Ramos (cell line): ENCODE data around the gene FBRS.
"Not testable (repeated sequence)": the region's sequence is repeated elsewhere in the genome, so short reads cannot be mapped to it uniquely, and the experiment has no call there.

Source experiments
- in situ Hi-C: fragments of 300-500 bp; cut with MboI; formaldehyde crosslinking; loops from one replicate; pipeline ENCODE4 v1.14.3; 2022; ENCODE audit warnings: low sequenced_read_pairs; ENCODE audit not compliant: unreplicated experiment

FBRS gene

DNA sequence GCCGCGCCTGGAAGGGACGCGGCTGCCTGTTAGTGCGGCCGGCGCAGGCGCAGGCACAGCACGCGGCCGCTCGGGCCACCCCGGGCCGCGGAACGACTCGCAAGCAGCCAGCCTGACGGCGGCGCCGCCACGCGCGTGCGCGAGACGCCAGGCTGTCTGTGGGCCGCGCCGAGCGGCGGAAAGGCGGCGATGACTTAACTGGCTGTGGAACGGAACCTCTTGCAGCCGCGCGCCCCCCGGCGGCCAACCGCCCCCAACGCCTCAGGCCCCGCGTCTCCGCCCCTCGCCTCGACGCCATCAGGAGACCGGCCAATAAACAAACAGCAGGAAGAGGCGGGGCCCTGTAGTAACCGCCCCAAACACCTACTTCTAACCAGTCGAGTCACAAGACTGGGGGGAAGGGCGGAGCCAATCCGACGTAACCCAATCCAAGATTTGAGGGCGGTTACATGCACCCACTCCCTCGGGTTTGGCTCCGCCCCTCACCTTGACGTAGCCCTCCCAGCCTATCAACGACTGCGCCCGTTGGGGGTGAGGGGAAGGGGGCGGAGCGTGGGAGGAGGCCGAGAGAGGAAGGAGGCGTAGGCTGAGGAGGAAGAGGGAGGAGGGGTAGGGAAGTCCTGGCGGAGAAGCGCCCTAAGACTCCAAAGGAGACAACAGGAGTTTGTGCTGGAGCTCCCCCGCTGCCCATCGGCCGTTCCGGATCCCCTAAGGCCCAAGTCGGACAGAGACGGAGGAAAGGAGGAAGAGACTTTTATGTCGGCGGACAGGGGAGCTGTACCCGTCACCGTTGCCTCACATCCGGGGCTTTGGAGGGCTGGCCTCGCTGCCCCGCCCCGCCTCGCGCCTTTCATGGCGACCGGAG, at the start of gene FBRS:
Gene FBRS (plus strand): TSS at position 566 of the 865 bp plus-strand sequence. CDS start 1,088 bp downstream, outside the sequence.
- in situ Hi-C loops, result loop anchor here (10.0 kb wide), 1 partner anchor 267 kb away; the partner anchor contains the start of gene FBXL19

DNA sequence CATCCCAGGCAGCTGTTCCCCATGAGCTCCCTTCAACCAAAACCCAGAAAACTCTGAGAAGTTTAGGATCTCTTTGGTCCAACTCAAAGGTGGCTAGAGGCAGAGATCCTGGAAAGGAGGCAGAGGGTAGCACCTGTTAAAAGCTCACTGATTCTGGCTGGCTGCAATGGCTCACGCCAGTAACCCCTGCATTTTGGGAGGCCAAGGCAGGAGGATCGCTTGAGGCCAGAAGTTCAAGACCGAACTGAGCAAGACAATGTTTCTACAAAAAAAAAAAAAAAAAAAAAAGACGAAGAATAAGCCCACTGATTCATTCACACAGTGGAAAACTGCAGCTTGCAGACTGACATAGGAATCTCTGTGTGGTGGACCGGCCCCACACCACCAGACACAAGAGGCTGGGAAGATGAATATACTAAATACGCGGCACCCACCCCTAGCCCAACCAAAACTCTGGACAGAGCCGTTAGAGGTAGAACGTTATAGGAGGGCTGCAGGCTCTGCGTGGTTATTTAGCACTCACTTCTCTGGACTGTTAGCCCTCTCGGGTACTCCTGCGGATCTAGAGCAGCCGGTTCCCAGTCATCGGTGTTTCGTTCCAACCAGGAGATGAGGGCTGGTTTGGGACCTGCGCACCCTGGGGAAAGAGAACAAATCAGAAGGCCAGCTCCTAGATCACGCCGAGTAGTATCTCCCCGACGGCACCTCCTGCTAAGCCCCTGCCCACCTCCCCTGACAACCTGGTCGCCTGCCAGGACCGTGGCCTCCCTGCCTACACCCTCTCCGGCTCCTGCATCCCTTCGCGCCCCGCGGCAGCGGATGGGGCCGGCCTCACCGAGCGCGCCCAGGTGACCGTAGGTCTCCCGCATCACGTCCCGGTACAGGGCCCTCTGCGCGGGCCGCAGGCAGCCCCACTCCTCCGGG, 49.0 kb upstream of the FBRS start:
- in situ Hi-C loops, result loop anchor here (5.0 kb wide), 1 partner anchor 187 kb away; no protein-coding TSS in a partner anchor

DNA sequence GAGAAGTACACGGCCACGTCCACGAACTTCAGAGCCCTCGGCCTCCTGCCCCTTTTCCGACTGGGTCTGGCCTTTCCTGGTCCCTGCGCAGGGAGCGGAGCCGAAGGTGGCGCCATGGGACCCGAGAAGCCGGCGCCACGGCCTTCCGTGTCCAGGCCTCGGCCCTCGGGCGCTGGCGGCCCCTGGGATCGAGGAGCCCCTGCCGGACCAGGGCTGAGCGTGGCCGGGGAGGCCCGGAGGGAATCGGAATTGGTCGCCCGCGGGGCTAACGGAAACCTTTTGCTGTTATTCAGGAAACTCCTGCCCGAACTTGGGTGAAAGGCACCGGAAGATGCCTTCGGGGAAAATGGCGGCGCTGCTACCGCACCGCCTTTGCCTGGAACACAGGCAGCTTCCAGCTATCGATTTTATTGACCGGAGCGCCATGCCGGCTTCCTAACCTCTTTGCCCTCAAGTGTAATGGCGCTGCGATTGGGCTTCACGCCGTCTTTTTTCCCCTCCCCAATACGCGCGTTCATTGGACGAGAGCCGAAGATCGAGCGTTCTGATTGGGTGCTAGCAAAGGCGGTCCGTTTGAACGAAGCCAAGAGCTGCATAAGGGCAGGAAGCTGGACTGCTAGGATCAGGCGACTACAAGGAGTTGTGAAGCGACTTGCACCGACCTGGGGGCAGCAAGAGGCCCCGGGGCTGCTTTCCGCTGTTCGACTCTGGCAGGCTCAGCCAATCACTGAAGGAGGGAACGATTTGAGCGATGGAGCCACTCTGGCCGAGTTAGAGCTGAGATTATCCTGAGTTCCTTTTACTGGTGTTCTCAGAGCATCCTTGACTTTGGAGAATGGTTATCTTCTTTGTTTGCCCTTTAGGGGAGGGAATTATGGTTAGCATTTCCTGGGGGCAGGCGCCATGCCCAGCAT, 48.0 kb upstream of the FBRS start, which contains the start of gene ZNF689:
Gene ZNF689 (minus strand): TSS at position 464 of the 914 bp plus-strand sequence. CDS start 348 bp downstream, at position 116.
- in situ Hi-C loops, result loop anchor here (5.0 to 10.0 kb wide), 3 partner anchors 65 to 515 kb away; partner anchors contain the start of genes TBX6 and YPEL3

GRCh38 chr16:30615358-30616091, 42.7 kb upstream of the FBRS start:
- in situ Hi-C loops, result loop anchor here (5.0 to 10.0 kb wide), 3 partner anchors 59 to 521 kb away; partner anchors contain the start of genes TBX6 and YPEL3

GRCh38 chr16:30619202-30619601, 39.0 kb upstream of the FBRS start:
- in situ Hi-C loops, result loop anchor here (5.0 to 10.0 kb wide), 3 partner anchors 56 to 524 kb away; partner anchors contain the start of genes TBX6 and YPEL3

GRCh38 chr16:30619638-30620037, 38.6 kb upstream of the FBRS start:
- in situ Hi-C loops, result loop anchor here (5.0 to 10.0 kb wide), 3 partner anchors 55 to 525 kb away; partner anchors contain the start of genes TBX6 and YPEL3

GRCh38 chr16:30620169-30620568, 38.1 kb upstream of the FBRS start:
- in situ Hi-C loops, result no loop called here

DNA sequence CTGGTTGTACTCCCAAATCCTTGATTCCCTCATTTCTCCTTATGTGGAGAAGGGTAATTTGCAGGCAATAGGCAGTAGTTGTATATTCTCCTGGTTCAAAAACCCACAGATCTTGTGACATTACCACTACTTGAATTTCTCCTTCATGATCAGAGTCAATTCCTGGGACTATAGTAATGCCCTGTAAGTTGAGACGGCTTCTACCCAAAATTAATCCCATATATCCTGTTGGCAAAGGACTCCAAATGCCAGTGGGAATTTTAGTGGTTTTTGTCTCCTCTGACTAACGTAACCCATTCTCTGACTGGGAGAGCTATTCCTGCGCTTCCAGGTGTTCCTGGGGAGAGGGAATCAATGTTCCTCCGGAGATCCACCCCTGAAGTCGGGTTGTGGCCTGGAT, 36.5 kb upstream of the FBRS start:
- in situ Hi-C loops, result no loop called here

DNA sequence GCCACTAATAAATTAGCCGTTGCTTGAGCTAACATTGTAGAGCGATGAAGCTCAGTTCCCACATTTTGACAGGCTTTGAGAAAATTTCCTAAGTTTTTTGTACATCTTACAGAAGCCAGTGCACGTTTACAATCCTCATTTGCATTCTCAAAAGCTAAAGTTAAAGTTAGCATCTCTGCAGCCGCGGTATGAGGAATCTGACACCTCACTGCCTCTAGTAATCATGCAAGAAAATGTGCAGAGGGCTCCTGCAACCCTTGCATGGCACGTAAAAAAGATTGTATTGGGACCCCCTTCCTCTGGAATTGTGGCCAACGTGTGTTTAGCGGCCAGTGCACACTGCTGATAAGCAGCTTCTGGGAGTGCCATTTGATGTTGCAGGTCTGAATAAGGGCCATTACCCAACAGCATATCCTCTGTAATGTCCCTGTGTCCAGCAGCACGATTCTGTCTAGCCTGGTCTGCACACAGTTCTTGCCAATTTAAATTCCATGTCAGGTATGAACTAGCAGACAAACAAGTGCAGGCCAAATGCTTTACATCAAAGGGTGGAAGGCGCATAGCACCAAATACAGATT, 35.7 kb upstream of the FBRS start:
- in situ Hi-C loops, result no loop called here

DNA sequence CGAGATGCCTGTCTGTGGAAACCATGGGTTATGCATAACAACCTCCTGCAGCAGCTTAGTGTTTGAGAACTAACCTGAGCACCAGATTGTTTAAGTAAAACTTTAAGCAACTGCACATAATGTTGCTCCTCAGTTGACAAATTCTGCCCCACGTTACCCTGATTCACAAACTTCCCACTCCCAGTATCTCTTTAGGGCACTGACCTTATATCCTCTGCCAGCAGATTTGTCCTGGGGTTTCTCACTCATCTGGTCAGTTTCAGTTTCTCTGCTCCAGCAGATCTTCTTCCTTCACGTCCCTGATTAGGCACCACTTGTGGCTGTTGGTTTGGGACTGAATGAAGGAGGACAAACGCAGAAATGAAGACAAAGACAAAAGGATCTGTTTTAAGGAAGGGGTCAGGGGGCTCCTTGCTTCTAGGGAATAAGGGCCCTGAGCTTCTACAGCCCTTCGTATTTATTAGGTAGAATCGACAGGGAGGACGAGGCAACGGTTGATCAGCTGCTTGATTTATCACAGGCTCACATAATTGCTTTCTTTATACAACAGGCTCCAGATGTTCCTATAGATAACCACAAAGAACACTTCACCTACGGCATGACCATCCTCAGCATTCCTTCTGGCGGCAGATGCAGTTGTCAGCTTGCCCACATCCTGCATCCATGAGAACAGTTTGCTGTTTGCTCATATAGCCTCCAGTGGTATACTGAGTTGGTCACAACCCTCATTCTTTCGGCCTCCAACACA, 34.5 kb upstream of the FBRS start:
- in situ Hi-C loops, result no loop called here

GRCh38 chr16:30626236-30626635, 32.0 kb upstream of the FBRS start:
- in situ Hi-C loops, result no loop called here

- in situ Hi-C loops, result no loop called here
Observed at GRCh38 chr16:30628628-30629540, 29.3 kb upstream of the FBRS start.

GRCh38 chr16:30632454-30632853, 25.8 kb upstream of the FBRS start:
- in situ Hi-C loops, result not testable (repeated sequence)

GRCh38 chr16:30633526-30633925, 24.7 kb upstream of the FBRS start:
- in situ Hi-C loops, result no loop called here

GRCh38 chr16:30636599-30636998, 21.6 kb upstream of the FBRS start:
- in situ Hi-C loops, result no loop called here

DNA sequence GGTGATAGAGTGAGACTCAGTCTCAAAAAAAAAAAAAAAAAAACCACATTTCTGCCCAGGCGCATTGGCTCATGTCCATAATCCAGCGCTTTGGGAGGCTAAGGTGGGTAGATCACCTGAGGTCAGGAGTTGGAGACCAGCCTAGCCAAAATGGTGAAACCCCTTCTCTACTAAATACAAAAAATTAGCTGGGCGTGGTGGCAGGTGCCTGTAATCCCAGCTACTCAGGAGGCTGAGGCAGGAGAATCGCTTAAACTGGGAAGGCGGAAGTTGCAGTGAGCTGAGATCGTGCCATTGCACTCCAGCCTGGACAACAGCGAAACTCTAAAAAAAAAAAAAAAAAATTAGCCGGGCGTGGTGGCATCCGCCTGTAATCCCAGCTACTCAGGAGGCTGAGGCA, 21.1 kb upstream of the FBRS start:
- in situ Hi-C loops, result not testable (repeated sequence)

GRCh38 chr16:30637944-30638343, 20.3 kb upstream of the FBRS start:
- in situ Hi-C loops, result no loop called here
